Measurements from ENCODE around the gene SMOC1.

The SMOC1 gene, protein sequence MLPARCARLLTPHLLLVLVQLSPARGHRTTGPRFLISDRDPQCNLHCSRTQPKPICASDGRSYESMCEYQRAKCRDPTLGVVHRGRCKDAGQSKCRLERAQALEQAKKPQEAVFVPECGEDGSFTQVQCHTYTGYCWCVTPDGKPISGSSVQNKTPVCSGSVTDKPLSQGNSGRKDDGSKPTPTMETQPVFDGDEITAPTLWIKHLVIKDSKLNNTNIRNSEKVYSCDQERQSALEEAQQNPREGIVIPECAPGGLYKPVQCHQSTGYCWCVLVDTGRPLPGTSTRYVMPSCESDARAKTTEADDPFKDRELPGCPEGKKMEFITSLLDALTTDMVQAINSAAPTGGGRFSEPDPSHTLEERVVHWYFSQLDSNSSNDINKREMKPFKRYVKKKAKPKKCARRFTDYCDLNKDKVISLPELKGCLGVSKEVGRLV

DNA sequence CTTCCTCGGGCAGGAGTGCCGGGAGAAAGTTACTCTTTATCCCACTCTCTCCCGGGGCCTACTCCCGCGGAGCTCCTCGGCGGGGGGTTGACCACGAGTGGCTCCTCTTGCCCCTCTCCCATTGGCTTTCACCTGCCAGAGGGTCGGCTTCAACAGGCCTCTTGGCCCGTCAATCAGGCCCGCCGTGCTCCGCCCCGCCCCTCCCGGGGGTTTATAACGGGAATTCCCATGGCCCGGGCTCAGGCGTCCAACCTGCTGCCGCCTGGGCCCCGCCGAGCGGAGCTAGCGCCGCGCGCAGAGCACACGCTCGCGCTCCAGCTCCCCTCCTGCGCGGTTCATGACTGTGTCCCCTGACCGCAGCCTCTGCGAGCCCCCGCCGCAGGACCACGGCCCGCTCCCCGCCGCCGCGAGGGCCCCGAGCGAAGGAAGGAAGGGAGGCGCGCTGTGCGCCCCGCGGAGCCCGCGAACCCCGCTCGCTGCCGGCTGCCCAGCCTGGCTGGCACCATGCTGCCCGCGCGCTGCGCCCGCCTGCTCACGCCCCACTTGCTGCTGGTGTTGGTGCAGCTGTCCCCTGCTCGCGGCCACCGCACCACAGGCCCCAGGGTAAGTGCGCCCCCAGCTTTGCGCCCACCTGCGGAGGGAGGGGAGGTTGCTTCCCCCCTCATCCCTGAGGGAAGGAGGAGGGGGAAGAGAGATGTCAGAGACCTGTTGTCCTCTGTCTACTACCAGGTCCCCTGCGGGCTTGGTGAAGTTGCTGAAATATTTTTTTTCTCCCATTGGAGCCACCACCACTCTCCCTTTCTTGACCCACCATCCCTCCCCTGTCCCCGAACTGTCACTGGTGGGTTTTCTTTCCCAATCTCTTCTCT lies at the start of gene SMOC1:
TSS of gene SMOC1 (plus strand) at position 242 of the 869 bp plus-strand sequence. CDS start at position 505, 263 bp downstream.
- peak in 12 of 14 donors; percentile 19 to 84 (median 62) for DNase-seq

DNA sequence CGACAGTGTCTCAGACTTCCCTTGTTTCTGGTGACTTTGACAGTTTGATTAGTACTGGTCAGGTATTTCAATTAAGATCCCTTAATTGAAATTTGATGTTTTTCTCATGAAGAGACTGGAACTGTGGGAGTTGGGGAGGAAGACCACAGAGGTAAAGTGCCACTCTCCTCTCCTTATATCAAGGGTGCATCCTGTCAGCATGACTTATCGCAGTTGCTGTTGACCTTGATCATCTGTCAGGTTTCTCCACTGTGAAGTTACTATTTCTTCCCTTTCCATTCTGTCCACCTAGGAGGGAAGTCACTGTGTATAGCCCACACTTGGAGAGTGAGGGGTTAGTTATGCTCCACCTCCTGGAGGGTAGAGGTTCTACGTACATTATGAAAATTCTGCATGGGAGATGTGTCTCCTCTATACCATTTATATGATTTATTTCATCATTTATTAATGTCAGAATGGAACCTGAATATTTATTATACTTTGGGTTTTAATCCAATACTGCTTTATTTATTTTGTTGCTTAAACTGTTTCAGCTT lies 40.3 kb upstream of the SMOC1 start:
- no peak for DNase-seq

DNA sequence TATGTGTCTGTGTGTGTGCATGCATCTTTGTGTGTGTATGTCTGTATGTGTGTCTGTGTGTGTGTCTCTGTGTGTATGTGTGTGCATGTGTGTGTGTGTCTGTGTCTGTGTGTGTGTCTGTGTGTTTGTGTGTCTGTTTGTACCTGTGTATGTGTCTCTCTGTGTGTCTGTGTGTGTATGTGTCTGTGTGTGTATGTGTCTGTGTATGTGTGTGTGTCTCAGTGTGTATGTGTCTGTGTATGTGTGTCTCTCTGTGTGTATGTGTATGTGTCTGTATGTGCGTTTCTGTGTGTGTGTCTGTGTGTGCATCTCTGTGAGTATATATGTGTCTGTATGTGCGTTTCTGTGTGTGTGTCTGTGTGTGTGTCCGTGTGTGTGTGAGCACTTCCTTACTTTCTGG lies 39.6 kb upstream of the SMOC1 start:
- DNase-seq: no peak

DNA sequence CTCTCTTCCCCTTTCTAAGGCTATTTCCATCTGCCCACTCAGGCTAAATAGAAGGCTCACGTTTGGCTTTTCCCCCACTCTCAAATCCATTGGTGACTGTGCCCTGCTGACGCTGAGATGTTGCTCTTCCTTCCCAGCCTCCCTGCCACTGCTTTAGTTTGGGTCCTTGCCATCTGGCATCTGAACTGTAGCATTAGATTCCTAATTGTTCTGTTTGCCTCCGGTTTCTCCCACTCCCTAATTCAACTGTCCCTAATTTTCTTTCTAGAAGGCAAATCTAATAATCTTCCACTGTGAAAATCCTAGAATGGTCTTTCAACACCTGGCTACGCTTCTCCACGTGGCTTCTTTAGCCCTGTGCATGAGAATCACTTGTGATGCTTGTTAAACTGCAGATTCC lies 37.6 kb upstream of the SMOC1 start:
- DNase-seq: no peak

DNA sequence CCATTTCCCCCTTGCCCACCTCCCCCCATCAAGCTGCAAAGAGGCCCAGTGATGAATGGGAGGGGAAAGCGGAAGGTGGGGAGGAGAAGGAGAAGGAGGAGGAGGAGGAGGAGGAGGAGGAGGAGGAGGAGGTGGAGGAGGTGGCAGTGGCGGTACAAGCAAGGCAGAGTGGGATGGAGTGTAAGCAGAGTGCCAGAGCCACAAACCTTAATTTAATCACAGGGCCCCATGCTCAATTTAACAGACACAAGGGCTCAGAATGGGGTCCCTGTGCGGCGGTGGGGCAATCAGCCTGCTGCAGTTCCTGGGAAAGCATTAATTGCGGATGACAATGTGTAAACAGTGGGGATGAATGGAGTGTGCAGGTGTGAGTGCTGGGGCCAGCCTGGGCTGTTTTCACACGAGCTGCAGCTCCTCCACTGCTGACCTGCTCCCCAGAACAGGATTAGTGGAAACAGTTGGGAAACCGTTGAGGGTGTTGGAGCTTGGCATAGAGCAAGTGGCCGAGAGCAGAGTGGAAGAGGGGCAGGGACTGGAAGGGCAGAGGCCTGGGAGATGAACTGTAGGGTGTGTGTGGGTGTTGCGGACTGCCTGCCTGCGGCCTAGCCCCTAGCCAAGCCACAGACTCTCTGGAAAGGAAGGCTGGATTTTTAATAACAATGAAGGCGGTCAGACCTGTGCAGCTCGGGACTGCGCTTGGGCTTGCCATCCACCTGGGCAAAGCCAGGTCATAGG lies 36.4 kb upstream of the SMOC1 start:
- DNase-seq: no peak

DNA sequence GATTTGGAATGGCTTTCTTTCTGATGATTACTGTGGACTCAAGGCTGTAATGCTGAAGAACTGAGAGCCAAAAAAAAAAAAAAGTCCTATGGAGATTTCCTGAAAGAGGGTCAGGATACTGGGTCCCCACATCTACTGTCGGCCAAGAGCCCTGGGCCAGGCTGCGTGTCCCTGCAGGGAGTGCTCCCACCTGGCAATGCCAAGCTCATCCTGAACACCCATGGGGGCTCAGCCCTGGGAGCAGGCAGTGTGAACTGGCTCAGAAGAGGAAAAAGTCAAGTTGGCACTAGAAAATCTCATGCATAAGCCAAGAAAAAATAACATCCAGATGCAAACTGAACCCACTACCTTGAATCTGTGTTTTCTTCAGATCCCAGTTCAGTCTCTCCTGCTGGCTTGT lies 35.0 kb upstream of the SMOC1 start:
- DNase-seq: no peak

DNA sequence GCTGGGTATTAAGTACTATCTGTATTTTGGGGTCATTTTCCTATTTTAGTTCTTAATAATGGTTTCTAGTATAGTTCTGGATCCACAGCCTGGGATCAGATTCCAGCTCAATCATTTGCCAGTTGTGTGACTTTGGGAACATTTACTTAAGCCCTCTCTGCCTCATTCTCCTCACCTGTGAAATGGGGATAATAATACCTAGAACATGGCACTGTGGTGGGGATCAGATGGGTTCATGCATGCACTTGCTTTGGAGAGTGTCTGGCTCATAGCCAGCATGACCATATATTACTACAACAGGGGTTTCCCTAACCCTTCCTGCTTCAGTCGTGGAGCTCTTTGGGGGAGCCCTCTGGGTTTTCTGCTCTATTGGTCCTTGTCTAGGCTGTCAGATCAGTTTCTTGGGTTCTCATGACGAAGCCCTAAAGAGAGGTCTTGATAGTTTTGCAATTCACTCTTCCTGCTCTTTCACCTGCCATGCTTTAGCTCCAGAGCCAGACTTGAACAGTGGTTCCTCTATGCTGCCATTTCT lies 34.1 kb upstream of the SMOC1 start:
- no peak for DNase-seq

DNA sequence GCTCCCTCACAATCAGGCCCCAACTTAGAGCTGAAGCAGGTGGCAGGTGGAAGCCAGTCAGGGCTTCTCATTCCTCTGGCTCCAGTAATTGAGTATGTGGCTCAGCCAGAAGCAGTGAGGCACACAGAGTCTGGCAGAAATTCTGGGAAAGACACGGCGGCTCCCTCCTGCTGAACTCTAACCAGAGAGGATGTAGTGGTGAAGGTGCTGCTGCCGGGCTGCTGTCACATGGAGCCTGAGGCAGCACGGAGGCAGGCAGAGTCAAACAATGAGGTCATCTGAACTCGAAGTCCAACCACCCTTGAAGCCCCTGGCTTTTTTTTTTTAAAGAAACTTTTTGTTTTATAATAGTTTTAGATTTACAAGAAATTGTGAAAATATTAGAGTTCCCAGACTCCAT lies 33.4 kb upstream of the SMOC1 start:
- no peak for DNase-seq

DNA sequence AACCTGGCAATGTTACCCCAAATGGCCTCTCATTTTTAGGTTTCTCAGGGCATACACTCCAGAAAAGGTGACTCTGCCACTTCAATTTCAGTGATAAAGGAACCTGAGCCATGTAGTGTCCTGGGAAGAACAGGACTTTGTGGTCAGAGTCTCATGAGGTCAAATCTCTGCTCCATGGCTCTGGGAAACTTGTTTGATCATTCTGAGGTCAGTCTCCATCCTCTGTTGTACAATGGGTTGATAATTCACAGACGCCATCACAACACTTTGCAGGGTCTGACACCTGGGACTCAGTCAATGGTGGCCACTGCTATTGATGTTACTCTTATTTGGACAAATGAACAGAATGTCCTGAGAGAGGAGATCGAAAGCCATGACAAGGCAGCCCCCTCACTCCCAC lies 31.1 kb upstream of the SMOC1 start:
- DNase-seq: no peak

DNA sequence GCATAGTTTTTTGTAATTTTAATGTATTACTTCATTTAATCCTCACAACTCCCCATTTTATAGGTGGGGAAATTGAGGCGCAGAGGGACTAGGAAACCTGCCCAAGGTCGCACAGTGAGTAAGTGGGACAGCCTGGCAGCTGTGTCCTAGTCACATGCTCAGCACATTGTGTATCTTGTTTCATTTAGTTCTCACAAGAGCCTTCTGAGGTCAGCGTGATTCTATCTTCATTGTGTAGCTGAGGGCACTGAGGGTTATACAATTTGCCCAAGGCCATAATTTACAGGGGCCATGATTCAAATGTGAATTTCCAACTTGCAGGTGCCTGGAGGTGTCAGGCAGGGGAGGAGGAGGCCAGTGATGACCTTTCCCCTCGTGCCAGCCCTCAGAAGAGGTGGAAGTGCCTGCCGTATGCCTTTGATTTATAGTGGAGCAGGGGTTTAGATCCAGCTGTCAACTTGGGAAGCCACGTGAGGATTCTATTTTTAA lies 30.3 kb upstream of the SMOC1 start:
- no peak for DNase-seq

DNA sequence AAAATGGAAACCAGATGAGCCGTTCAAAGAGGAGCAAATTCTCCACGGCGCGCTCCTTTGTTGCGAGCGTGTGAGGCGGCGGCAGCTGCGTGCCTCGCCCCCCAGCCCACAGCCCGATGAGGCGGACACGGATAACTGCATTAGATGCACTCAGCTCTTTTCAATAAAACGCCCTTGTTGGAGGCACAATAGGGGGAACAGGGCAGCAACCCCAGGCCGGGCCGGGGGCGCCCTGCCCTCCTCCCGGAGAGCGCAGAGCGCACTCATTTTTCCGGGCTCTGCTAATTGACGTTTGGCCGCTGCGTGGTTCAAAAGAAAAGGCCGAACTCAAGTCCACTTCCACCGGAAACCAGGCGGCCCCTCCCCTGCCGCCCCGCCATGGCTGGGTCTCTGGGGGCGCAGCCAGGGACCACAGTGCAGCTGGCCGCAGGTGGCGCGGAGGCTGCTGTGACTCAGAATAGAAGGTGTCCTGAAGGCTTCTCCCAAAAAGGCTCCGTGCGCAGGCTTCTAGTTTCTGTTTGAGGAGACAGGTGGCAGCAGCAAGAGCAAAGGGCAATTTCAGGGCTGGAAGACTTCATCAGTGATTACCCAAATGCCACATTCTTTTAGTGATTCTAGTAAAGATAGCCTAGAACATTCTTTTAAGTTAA lies 29.0 kb upstream of the SMOC1 start:
- no peak for DNase-seq

DNA sequence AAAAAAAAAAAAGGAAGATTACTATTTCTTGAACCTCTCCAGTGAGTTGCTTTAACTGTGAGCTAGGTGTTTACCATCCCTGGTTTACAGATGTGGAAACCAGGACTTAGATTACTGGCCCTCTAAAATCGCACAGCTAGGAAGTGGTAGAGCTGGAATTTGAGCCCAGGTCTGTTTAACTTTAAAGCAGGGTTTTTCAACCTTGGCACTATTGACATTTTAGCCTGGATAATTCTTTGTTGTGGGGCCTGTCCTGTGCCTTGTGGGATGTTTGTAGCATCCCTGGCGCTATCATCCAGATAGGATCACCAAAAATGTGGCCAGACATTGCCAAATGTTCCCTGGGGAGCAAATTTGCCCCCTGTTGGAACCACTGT lies 28.5 kb upstream of the SMOC1 start:
- no peak for DNase-seq

DNA sequence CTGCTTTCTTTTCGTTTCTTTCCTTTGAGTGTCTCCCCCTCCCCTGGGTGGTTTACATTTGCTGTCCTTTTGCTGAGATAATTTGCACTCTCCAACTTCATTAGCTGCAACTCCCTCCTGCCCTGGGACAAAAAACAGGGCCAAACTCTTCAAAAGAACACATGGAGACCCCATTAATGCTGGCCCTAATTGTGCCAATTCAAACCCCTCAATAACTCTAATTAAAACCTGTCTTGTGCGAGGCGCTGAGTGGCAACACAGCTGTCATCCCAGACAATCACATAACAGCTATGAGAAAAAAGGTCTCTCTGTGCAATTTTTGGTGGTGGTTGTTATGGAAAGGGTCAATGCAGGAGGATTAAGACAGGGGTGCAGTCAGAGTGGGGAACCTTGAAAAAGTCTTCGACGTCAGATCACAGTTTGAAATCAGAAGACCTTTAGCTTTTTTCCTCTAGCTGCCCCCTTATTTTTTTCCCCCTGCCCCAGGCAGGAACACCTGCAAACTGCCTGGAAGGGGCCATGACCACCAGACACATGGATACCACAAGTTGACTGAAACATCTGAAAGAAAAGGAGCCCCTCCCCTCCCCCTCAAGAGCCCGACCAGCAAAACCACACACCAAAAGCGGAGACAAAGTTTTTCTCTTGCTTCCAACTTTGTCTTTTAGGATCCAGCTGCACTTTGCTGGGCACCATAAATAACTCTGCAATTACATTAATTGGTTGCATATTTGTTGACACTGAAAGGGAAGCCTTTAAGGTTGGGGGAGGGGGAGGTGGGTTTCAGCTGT lies 26.5 kb upstream of the SMOC1 start:
- DNase-seq: no peak

DNA sequence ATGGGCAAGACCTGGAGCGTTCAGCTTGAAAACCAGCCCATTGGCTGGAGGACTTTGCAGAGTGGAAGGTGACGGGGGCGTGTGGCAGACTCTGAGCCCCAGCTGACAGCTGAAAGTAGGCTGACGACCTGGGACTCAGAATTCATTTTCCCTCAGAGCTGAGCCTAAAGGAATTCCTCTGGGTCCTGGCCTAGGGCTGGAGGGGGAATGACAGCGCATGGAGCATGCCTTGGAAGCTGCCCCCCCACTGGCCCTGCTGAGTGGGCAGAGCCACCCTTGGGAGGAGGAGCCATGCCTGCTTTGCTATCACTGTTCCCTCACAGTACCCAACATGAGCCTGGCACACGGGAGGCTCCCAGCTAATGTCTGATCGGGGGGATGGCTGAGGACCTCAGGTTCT lies 25.4 kb upstream of the SMOC1 start:
- DNase-seq: no peak

DNA sequence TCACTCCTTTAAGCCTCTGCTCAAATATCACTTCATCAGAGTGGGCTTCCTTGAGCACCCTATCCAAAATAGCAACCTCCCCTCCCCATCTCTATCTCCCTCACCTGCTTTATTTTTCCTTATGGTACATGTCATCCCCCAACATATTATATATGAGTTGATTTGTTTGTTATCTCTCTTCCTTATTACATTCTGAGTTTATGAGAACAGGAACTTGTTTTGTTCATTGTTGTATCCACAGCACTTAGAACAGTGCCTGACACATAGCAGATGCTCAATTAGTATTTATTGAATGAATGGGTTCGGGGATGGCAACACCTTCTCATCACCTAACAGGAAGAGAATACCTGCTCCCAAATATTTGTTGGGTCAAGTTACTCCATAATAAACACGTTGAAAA lies 24.6 kb upstream of the SMOC1 start:
- no peak for DNase-seq

DNA sequence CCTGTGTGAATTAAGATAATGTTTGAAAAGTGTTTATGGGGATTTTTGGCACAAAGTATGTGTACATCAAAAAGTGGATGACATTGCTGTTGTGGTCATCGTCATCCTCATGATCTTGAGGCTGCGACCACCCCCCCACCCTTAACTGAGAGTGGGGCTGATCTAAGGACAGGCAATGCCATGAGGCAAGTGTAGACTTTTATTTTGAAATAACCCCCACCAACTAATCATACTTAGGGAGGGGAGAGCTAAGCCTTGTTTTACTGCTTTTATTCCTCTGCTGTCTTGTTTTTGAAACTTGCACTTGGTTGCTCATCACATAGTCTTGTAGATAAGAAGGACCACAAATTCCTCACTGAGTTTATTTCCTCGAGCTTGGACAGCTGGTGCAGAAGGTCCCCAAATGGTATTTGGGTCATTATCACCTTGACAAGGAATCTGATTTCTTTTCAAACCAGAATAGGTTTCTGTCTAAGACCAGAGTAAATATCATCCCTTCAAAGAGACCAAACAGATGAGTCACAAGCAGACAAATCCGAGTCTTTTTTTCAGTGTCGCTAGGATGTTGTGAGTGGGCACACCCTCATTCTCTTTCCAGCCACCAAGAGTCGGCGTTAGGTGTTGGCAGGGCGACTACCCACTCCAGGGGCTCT lies 23.9 kb upstream of the SMOC1 start:
- DNase-seq: no peak

DNA sequence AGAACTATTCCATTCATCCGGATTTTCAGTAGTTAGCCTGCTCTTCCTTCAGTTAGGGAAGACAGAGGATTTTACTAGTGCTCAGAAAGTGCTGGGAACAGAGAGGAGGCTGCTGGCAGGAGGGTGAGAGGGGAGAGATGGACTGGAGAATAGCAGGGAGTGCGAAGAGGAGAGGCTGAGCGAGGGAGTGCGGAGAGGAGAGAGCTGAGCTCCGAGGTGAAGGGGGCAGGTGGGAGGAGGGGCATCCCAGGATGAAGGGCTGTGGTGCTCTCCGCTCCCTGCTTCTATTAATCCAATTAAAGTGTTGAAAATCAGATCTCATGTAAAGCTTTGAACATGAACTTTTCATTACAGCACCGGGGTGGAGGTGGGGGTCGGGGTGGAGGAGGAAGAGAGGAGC lies 20.4 kb upstream of the SMOC1 start:
- DNase-seq: no peak

DNA sequence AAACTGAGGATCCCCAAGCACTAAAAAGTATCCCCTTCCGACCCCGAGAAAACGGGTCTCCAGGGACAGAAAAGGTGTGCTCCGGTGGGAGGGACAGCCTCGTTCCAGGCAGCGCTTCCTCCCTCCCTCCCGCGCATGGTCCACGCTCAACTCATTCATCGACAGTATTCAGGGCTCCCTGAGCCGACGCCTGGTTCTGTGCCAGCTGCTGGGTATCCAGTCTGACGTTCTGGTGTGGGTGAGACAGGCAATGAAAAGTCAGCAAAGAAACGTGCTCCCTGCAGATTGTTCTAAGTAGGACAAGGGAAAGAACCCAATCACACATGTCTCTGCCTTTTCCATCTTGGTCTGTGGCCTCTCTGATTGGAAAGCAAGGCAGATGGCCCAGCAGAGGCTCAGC lies 19.6 kb upstream of the SMOC1 start:
- no peak for DNase-seq

DNA sequence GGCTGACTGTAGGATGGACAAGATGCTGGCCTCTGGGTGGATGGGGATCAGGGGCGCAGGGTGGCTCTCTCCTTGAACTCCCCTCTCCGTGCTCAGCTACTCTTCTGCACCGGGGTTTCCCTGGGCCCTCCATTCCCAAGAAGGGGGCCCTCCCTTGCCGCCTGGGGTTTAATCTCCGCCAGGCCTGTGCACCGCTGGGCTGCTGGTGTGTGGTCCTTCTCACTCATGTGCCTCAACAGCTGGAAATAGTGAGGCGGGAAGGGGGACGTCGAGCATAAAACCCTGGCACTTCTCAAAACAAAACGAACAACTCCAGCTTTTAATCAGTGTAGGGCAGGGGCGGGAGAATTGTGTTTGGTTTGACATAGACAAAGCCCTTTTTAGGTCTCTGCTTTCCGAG lies 19.0 kb upstream of the SMOC1 start:
- no peak for DNase-seq

DNA sequence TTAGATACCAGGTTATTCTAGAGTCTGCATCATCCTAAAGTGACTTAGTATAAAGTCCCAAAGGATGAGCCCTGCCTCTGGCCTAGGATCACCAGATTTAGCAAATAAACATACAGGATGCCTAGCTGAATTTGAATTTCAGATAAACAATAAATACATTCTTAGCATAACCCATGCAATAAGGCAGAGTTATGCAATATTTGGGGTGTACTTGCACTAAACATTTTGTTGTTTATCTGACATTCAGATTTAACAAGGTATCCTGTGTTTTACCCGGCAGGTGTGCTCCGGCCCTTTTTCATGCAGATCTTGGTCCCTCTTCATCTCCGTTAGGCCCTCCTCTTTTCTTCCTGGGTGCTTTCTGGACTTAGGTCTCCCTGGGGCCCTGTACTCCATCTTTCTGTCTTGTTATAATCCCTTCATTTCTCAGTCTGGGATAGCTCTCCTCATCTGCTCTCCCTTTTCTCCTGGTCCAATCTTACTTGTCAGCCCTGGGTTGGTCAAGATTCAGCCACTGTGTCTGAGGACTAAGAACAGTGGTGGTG lies 18.1 kb upstream of the SMOC1 start:
- no peak for DNase-seq
